GOT3 (cell line): Measurements from ENCODE around the gene LGALS7B.
"Not testable (repeated sequence)": the region's sequence is repeated elsewhere in the genome, so short reads cannot be mapped to it uniquely, and the experiment has no call there.

Experiments used
- DNase-seq: peaks from one replicate; lab custom pipeline; 2025; ENCODE audit warnings: mixed read lengths; lab: John Stamatoyannopoulos, UW

LGALS7B gene

GRCh38 chr19:38796154-38796553 is 7.2 kb downstream of the LGALS7B start:
- DNase-seq, result no peak

- DNase-seq, result not testable (repeated sequence)
Observed at GRCh38 chr19:38797781-38798180, 8.8 kb downstream of the LGALS7B start.

GRCh38 chr19:38799104-38799503 is 10.1 kb downstream of the LGALS7B start:
- DNase-seq, result no peak

- no peak for DNase-seq
Observed at GRCh38 chr19:38800577-38801347, 11.8 kb downstream of the LGALS7B start.

GRCh38 chr19:38801359-38802095 is 12.5 kb downstream of the LGALS7B start:
- no peak for DNase-seq

DNA sequence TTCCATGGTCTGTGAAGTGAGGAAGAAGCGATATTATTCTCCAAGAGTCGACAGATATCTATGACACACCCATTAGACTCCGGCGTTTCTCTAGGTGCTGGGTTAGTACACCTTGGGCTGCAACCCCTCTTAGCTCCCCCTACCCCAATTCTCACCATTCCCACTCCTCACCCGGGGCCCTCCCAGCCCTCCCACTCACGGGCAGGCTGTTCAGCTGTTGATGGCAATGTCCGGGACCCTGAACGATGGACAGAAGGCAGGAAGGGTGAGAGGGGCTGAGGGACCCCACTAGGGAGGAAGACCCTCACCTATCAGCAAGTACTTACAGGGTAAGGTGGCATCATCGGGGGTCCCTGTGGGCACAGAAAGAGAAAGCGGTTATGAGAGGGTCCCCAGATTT is 14.5 kb downstream of the LGALS7B start:
- no peak for DNase-seq

GRCh38 chr19:38805180-38805579 is 16.2 kb downstream of the LGALS7B start:
- DNase-seq, result no peak

DNA sequence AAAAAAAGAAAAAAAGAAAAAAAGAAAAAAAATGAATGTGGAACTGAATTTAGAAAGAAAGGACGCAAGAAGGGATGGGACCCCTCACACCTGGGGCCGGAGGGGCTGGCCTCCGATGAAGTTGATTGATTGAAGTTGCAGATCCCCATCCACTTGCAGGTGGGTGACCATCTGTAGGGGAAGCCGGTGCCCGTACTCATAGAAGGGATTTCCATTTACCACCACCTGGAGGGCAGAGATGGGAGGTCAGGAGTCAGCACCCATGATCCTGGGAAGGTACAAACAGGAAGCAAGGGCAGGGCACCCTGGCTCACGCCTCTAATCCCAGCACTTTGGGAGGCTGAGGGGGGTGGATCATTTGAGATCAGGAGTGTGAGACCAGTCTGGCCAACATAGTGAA is 17.4 kb downstream of the LGALS7B start:
- DNase-seq, result no peak

- not testable (repeated sequence) for DNase-seq
Observed at GRCh38 chr19:38807374-38808098, 18.5 kb downstream of the LGALS7B start.

DNA sequence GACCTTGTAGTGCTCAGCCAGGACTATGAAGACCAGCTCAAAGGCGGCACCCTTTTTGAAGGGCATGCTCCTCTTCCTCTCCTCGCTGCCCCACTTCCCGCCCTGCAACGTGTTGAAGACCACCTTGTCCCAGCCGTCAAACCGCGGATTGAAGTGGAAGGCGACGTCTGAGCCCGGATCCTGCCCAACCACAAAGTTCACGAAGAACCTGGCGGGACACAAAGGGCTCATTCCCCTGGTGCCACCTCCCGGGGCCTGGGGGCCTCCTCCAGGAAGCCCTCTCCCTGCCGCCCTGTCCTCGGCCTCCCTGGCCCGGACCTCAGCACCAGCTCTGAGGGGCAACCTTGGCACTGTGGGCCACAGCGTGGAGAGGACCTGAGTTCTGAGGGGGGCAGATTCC is 19.7 kb downstream of the LGALS7B start:
- DNase-seq, result no peak

DNA sequence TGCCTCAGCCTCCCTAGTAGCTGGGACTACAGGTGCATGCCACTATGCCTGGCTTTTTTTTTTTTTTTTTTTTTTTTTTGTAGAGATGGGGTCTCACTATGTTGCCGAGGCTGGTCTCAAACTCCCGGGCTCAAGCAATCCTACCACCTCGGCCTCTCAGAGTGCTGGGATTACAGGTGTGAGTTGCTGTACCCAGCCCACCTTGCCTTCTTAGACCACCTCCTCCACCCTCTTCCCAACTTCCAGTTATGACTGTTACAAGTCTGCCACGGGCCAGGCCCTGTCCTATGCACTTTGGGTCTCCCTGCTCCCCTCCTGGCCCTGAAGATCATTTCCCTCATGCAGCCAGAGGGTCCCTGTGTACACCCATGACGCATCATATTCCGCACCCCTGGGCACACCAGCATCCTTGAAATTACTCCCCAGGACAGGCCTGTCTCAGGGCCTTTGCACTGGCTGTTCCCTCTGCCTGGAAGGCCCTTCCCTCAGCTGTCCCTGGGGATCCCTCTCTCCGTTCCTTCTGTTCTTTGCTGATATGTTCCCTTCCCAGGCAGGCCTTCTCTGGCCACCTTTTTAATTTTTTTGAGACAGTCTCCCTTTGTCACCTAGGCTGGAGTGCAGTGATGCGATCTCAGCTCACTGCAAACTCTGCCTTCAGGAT is 20.7 kb downstream of the LGALS7B start:
- no peak for DNase-seq

DNA sequence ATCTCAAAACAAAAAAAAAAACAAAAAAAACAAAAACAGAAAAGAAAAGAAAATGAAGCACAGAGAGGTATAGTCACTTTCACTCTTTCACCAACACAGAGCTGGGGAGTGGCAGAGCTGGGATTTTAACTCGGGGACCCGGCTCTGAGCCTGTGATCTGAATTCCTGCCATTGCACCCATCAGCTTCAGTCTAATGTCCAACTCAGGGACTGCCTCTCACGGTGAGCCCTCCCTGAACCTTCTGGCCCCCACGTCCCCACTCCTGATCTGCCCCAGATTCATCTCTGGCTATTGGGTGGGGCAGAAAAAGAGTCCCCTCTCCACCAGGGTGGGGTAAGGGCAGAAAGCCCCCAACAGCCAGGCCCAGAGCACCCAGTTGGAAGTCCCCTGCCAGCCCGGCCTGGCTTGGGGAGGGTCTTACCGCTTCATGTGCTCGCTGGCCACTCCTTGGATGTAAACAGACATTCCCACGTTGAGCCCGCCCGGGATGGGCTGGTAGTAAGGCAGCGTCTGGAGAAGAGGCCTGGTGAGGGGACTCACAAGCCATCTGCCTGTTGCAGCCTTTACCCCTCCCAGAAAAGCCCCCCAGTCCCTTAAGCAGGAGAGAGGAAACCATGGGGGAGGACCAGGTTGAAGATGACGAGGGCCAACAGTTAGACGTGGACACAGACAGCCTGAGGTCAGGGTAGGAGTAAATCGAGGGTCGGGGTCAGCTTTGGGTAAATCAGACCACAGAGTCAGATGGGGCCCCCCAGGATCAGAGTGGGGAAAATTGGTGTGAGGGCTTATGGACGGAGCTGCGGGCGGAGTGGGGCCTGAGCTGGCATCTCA is 23.2 kb downstream of the LGALS7B start:
- no peak for DNase-seq

DNA sequence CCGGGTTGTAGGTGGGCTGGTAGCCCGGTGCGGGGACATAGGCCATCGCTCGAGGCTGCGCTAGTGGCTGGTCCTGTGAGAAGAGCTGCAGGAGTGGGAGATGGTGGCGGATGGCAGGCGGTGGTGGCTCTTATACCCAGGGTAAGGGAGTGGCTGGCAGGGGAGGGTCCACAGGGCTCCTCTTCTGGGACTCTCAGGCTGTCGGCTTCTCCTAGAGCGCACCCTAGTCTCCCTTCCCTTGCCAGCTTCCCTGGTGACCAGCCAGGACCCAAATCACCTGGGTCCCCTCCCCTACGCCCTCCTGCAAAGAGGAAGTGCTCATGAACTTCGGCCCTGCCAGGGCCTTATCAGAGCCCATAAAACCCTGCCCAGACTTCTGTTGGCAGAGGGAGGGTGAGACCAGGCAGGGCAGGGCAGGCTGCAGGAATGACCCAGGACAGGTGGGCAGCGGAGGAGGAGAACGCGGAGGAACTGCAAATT is 23.9 kb downstream of the LGALS7B start, which contains the start of gene LGALS4:
Gene LGALS4, minus strand, starts transcription at position 105 of the 480 bp plus-strand sequence. Its CDS starts 59 bp downstream, at position 46.
- no peak for DNase-seq

GRCh38 chr19:38813323-38813722 is 24.3 kb downstream of the LGALS7B start:
- DNase-seq, result no peak

DNA sequence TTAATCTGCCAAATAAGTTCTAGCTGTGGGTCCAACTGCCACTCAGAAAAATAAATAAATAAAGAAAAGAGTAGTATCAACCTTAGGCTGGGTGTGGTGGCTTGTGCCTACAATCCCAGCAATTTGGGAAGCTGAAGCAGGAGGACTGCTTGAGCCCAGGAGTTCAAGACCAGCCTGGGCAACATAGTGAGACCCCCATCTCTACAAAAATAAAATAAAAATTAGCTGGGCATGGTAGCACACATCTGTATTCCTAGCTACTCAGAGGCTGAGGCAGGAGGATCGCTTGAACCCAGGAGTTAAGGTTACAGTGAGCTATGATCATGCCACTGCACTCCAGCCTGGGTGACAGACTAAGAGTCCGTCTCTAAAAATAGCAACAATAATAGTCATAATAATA is 24.9 kb downstream of the LGALS7B start:
- not testable (repeated sequence) for DNase-seq

DNA sequence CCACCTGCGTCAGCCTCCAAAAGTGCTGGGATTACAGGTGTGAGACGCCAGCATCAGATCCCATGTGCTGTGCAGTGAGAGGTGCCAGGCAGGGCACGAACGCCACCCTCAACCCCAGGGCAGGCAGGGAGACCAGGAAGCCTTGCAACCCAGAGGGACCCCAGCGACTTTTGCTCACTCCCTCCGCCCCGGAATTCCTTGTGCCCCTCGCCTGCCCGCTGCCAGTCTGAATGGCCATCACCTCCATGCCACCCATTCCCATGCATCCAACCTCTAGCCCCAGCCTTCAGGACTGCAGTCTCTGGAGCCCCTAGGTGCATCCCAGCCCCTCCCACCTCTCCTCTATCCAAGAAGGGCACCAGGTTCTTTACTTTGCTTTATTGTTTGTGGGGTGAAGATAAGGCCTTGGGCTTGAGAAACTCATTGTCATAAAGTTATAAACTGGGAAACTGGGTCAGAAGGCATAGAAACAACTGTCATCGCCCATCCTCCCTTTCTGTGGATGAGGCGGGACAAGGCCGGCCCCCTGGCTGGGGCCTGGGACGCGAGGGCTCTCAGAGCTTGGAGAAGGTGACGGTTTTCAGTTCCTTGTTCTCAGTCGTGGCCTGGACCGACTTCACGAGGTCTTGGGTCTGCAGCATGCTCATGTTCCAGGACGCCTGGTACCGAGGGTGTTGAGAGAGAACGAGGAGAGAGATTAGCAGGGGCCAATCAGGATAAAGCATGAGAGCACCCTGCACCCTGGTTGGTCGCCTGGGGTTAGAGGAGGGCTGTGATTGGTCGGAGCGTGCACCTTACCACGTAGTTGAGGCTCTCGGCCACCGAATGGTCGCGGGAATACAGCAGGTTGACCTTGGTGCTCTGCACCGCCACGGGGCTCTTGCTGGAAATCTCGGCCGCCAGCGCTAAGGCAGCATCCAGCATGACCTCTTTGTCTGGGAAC is 26.3 kb downstream of the LGALS7B start:
- no peak for DNase-seq

- DNase-seq, result no peak
Observed at GRCh38 chr19:38816131-38816750, 27.2 kb downstream of the LGALS7B start.

DNA sequence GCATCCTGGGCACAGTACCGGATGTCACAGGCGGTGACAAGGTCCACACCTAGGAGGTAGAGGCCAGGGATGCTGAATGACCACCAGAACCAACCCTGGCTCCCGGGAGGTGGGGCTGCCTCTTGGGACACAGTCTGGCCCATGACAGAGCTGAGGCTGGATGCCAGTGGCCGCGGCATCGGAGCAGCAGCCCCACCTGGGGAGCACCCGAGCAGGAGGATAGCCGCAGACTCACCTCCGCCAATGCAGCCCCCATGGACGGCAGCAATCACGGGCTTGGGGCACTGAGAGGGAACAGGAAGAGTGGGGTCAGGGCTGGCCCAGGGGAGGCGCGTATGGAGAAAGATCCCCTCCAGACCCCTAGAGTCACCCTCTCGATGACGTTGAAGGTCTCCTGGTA is 28.1 kb downstream of the LGALS7B start:
- no peak for DNase-seq

- DNase-seq, result no peak
Observed at GRCh38 chr19:38819231-38819920, 30.4 kb downstream of the LGALS7B start.
